Cardiac muscle cell (in vitro differentiated cells and primary cell): ENCODE measurements around the gene STOML2. TPM values are rescaled to one million over a fixed set of nuclear protein-coding genes. Genes with fewer than 3 reads are reported as not detected.

Experiments
- DNase-seq, 2 donors: peaks; one replicate each; pipeline versions ENCODE4 v3.0.0 to v3.0.0-alpha.2; 2010 to 2017; ENCODE audit warnings: low read depth in 1 of 2, low spot score in 1 of 2
- H3K27ac ChIP-seq: fragments of 200-600 bp; sonication (generic); 2 replicates; pipeline ENCODE4 v1.5.1; 2016
- H3K27me3 ChIP-seq: fragments of 200-600 bp; sonication (generic); 2 replicates; pipeline ENCODE4 v1.6.0; 2016; ENCODE audit warnings: control low read depth
- H3K36me3 ChIP-seq: fragments of 200-600 bp; sonication (generic); 2 replicates; pipeline ENCODE4 v1.5.1; 2016; ENCODE audit warnings: control low read depth
- H3K4me1 ChIP-seq: fragments of 200-600 bp; sonication (generic); 2 replicates; pipeline ENCODE4 v1.8.1; 2017; ENCODE audit warnings: low read depth, mild to moderate bottlenecking, mixed run types
- H3K4me3 ChIP-seq: fragments of 200-600 bp; sonication (generic); 2 replicates; pipeline ENCODE4 v1.5.1; 2016; ENCODE audit warnings: mild to moderate bottlenecking
- H3K9me3 ChIP-seq: fragments of 200-600 bp; sonication (generic); 2 replicates; pipeline ENCODE4 v1.5.1; 2017; ENCODE audit warnings: low read depth, mild to moderate bottlenecking, control low read depth
- polyA plus RNA-seq: library from polyadenylated mRNA; unstranded; fragments of >200 nt; fragmentation: Nextera tagmentation; extraction: Ambion mirVana; gene quantifications from 2 replicates; pipeline ENCODE4 v1.2.1, GENCODE V29; 2016
- total RNA-seq: library from RNA; depleted of rRNA; stranded (reverse); fragments of >200 nt; gene quantifications from 2 replicates; pipeline ENCODE4 v1.2.3, GENCODE V29; 2016
- TF ChIP-seq, protein P1 (sequence below): IDR thresholded peaks from 2 replicates; pipeline ENCODE4 v1.5.1; 2012; ENCODE audit warnings: low read depth, mild to moderate bottlenecking, low read length

The STOML2 gene
- total and polyA plus RNA-seq, 2 experiments from 2014 or later, result 151 to 201 TPM

DNA sequence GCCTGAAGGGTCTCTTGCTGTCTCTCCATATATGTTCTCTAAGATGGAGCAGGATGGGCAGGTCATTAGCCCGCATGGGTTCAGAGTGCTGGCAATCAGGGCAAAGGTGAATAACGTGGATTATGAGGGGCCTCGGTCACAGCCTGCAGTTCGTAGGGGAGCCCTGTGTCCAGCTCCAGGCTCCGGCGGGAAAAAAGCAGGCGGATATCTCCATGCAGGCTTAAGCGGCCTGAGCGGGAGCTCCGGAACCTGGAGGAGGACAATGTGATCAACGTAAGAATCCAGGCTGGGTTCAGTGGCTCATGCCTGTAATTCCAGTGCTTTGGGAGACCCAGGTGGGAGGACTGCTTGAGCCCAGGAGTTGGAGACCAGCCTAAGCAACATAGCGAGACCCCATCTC is 2.2 kb upstream of the STOML2 start:
- H3K36me3 ChIP-seq, result peaks cover 29% of the 10 kb centered on the region
- no peak for DNase-seq
- no peak overlapping the region for H3K27ac ChIP-seq
- H3K4me1 ChIP-seq, result peaks cover 31% of the 10 kb centered on the region
- TF ChIP-seq, protein P1, sequence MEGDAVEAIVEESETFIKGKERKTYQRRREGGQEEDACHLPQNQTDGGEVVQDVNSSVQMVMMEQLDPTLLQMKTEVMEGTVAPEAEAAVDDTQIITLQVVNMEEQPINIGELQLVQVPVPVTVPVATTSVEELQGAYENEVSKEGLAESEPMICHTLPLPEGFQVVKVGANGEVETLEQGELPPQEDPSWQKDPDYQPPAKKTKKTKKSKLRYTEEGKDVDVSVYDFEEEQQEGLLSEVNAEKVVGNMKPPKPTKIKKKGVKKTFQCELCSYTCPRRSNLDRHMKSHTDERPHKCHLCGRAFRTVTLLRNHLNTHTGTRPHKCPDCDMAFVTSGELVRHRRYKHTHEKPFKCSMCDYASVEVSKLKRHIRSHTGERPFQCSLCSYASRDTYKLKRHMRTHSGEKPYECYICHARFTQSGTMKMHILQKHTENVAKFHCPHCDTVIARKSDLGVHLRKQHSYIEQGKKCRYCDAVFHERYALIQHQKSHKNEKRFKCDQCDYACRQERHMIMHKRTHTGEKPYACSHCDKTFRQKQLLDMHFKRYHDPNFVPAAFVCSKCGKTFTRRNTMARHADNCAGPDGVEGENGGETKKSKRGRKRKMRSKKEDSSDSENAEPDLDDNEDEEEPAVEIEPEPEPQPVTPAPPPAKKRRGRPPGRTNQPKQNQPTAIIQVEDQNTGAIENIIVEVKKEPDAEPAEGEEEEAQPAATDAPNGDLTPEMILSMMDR, result no peak
- no peaks in the 10 kb centered on the region for H3K27me3 ChIP-seq
- no peak overlapping the region for H3K4me3 ChIP-seq
- H3K9me3 ChIP-seq, result no peaks in the 10 kb centered on the region

DNA sequence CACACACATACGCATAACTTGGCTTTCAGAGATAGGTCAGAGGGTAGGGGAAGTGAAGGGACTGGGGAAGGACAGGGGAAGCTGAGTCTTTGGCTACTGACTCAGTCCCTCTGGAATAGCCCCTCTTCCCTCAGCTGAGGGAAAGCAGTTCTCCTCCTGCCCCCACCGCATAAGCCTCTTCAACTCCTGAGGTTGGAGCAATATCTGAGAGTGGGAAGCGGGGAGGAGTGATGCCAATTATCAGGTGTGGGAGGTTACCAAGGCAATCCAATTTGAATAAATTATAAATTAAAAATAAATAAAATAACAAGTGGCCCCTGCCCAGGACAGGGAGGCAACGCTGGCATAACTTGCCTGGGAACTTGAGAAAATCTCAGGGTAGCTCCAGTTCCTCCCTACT is 1.7 kb upstream of the STOML2 start:
- TF ChIP-seq, protein P1, result no peak
- no peaks in the 10 kb centered on the region for H3K27me3 ChIP-seq
- peaks cover 26% of the 10 kb centered on the region for H3K4me1 ChIP-seq
- no peak overlapping the region for H3K4me3 ChIP-seq
- no peak for DNase-seq
- H3K27ac ChIP-seq, result no peak overlapping the region
- no peaks in the 10 kb centered on the region for H3K9me3 ChIP-seq
- H3K36me3 ChIP-seq, result peaks cover 29% of the 10 kb centered on the region

DNA sequence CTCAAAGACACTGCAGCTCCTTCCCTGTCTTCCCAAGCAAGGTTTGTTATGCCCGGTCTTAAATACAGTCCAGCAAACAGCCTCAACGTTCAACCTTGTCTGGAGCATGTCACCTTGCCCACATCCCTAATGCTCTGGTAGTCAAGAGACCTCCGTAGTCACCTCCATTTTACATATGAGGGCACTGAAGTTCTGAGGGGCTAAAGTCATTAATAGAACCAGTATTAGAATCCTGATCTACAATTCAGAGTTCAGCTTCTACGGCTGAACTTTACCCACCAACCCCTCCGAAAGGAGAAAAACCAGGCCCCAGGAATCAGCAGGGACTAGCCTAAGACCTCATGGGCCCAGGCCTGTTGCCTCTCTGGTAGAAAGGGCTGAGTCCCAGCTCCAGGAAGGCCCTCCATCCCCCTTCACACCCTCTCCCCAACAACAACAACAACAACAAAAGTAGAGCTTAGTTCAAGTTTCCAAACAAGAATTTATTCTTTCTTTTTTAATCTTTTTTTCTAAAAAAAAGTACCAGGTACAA is 795 bp upstream of the STOML2 start:
- H3K27me3 ChIP-seq, result no peaks in the 10 kb centered on the region
- peaks cover 19% of the 10 kb centered on the region for H3K4me1 ChIP-seq
- peak overlapping the region; percentile 87 for H3K27ac ChIP-seq
- no peak for DNase-seq
- no peaks in the 10 kb centered on the region for H3K9me3 ChIP-seq
- peaks cover 29% of the 10 kb centered on the region for H3K36me3 ChIP-seq
- peak overlapping the region; percentile 56 for H3K4me3 ChIP-seq
- TF ChIP-seq, protein P1, result no peak

GRCh38 chr9:35102465-35102768 is 514 bp downstream of the STOML2 start:
- H3K27ac ChIP-seq, result peak overlapping the region; percentile 87
- peaks cover 20% of the 10 kb centered on the region for H3K36me3 ChIP-seq
- H3K4me1 ChIP-seq, result peaks cover 16% of the 10 kb centered on the region
- H3K27me3 ChIP-seq, result no peaks in the 10 kb centered on the region
- DNase-seq, result peak in 1 of 2 donors; percentile 16
- H3K9me3 ChIP-seq, result no peaks in the 10 kb centered on the region
- peak overlapping the region; percentile 56 for H3K4me3 ChIP-seq
- TF ChIP-seq, protein P1, result no peak

DNA sequence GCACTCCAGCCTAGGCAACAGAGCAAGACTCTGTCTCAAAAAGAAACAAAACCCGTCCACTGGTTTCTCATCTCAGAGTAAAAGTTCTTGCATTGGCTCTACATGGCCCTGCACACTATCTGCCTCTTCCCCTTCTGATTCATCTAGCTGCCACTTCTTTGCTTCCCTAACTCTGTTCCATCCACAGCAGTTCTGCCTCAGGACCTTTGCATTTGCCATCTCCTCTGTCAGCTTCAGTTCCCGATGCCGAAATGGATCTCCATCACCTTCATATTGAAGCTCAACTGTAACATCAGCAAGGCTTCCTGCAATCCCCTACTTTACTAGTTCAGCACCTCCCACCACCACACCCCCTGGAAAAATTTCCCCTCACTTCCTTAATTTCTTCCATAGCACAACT is 5.4 kb downstream of the STOML2 start:
- peaks cover 8% of the 10 kb centered on the region for H3K36me3 ChIP-seq
- H3K27ac ChIP-seq, result no peak overlapping the region
- no peaks in the 10 kb centered on the region for H3K9me3 ChIP-seq
- H3K27me3 ChIP-seq, result no peaks in the 10 kb centered on the region
- H3K4me3 ChIP-seq, result no peak overlapping the region
- H3K4me1 ChIP-seq, result peaks cover 8% of the 10 kb centered on the region
- DNase-seq, result no peak
- TF ChIP-seq, protein P1, result no peak
